Measurements from ENCODE around the gene SLC8A2.

GRCh38 chr19:47402504-47402903 lies 69.2 kb downstream of the SLC8A2 start:
- TF ChIP-seq GTF2F1 (IDR thresholded peaks at IDR 0.05; ENCODE audit: borderline replicate concordance, low read depth, low read length) (no peak), CHD1 (IDR thresholded peaks at IDR 0.05; ENCODE audit: low read depth, low read length) (no peak), POLR2A (IDR thresholded peaks at IDR 0.05; ENCODE audit: control extremely low read depth in 1 of 2, low read depth in 2 of 2, low read length in 2 of 2) (no peak)
